Parathyroid adenoma (tissue), 2 donors: Measurements from ENCODE around the gene CCL26.

Experiments
- H2AFZ ChIP-seq: fragments of 300-600 bp; sonication (generic); one replicate; pipeline ENCODE4 v1.7.0; 2017; ENCODE audit warnings: antibody characterized with exemption, mild to moderate bottlenecking
- H3K27ac ChIP-seq: fragments of 300-600 bp; sonication (generic); one replicate; pipeline ENCODE4 v1.7.0; 2017
- H3K27me3 ChIP-seq: fragments of 300-600 bp; sonication (generic); one replicate; pipeline ENCODE4 v1.7.0; 2017; ENCODE audit warnings: low read length; ENCODE audit not compliant: control insufficient read depth, insufficient read depth
- H3K36me3 ChIP-seq: fragments of 300-600 bp; sonication (generic); one replicate; pipeline ENCODE4 v1.7.0; 2017; ENCODE audit warnings: low read length; ENCODE audit not compliant: control insufficient read depth, insufficient read depth
- H3K4me1 ChIP-seq: fragments of 300-600 bp; sonication (generic); one replicate; pipeline ENCODE4 v1.7.0; 2017; ENCODE audit warnings: control low read depth
- H3K4me2 ChIP-seq: fragments of 300-600 bp; sonication (generic); one replicate; pipeline ENCODE4 v1.7.0; 2017; ENCODE audit warnings: low read length
- H3K4me3 ChIP-seq: fragments of 300-600 bp; sonication (generic); one replicate; pipeline ENCODE4 v1.7.0; 2017; ENCODE audit warnings: low read depth, low read length
- H3K79me2 ChIP-seq: fragments of 300-600 bp; sonication (generic); one replicate; pipeline ENCODE4 v1.7.0; 2017; ENCODE audit warnings: control low read depth
- H3K9ac ChIP-seq: fragments of 300-600 bp; sonication (generic); one replicate; pipeline ENCODE4 v1.7.0; 2017; ENCODE audit warnings: mild to moderate bottlenecking
- H3K9me3 ChIP-seq: fragments of 300-600 bp; sonication (generic); one replicate; pipeline ENCODE4 v1.7.0; 2017; ENCODE audit warnings: low read length; ENCODE audit not compliant: control insufficient read depth
- TF ChIP-seq, protein P1 (sequence below): fragments of 300-600 bp; sonication (generic); IDR thresholded peaks from one replicate; pipeline ENCODE4 v1.7.0; 2017; ENCODE audit warnings: antibody characterized with exemption, mild to moderate bottlenecking
- donor health status: primary hyperparathyroidism.

The CCL26 gene

GRCh38 chr7:75772081-75773077, at the start of gene CCL26:
TSS of gene CCL26 (minus strand) at chr7:75772211. CDS start at chr7:75772176, 35 bp downstream.
- Histone ChIP-seq H2AFZ (peak within 1 kb of the TSS; percentile 52), H3K36me3 (no peaks in the 10 kb centered on the region), H3K4me3 (no peak within 1 kb of the TSS), H3K9ac (no peak within 1 kb of the TSS), H3K27ac (no peak within 1 kb of the TSS), H3K9me3 (no peaks in the 10 kb centered on the region), H3K4me1 (peaks cover 8% of the 10 kb centered on the region), H3K79me2 (no peaks in the 10 kb centered on the region), H3K27me3 (no peaks in the 10 kb centered on the region), H3K4me2 (no peak within 1 kb of the TSS)
- TF ChIP-seq, protein P1, sequence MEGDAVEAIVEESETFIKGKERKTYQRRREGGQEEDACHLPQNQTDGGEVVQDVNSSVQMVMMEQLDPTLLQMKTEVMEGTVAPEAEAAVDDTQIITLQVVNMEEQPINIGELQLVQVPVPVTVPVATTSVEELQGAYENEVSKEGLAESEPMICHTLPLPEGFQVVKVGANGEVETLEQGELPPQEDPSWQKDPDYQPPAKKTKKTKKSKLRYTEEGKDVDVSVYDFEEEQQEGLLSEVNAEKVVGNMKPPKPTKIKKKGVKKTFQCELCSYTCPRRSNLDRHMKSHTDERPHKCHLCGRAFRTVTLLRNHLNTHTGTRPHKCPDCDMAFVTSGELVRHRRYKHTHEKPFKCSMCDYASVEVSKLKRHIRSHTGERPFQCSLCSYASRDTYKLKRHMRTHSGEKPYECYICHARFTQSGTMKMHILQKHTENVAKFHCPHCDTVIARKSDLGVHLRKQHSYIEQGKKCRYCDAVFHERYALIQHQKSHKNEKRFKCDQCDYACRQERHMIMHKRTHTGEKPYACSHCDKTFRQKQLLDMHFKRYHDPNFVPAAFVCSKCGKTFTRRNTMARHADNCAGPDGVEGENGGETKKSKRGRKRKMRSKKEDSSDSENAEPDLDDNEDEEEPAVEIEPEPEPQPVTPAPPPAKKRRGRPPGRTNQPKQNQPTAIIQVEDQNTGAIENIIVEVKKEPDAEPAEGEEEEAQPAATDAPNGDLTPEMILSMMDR = no peak

DNA sequence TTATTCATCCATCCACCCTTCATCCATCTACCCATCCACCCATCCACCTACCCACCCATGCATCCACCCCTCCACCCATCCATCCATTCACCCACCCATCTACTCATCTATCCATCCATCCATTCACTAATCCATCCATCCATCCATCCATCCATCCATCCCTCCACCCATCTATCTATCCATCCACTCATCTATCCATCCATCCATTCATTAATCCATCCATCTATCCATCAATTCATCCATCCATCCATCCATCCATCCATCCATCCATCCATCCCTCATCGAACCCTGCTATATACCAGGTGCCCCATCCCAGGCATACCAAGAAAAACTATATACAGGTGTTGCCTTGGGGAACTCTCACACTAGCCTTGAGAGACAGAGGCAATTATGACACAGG, 48.7 kb upstream of the CCL26 start:
- no peak overlapping the region for H2AFZ ChIP-seq
- no peaks in the 10 kb centered on the region for H3K4me1 ChIP-seq
- no peak overlapping the region for H3K4me3 ChIP-seq
- no peak overlapping the region for H3K9ac ChIP-seq
- H3K36me3 ChIP-seq = no peaks in the 10 kb centered on the region
- H3K27ac ChIP-seq = no peak overlapping the region
- TF ChIP-seq, protein P1 = no peak
- H3K27me3 ChIP-seq = no peaks in the 10 kb centered on the region
- no peaks in the 10 kb centered on the region for H3K9me3 ChIP-seq
- no peak overlapping the region for H3K4me2 ChIP-seq
- no peaks in the 10 kb centered on the region for H3K79me2 ChIP-seq

GRCh38 chr7:75819711-75820110, 47.7 kb upstream of the CCL26 start:
- no peak overlapping the region for H3K4me2 ChIP-seq
- no peaks in the 10 kb centered on the region for H3K9me3 ChIP-seq
- H2AFZ ChIP-seq = no peak overlapping the region
- no peaks in the 10 kb centered on the region for H3K36me3 ChIP-seq
- H3K9ac ChIP-seq = no peak overlapping the region
- H3K27ac ChIP-seq = no peak overlapping the region
- no peak overlapping the region for H3K4me3 ChIP-seq
- no peaks in the 10 kb centered on the region for H3K27me3 ChIP-seq
- TF ChIP-seq, protein P1 = no peak
- no peaks in the 10 kb centered on the region for H3K4me1 ChIP-seq
- no peaks in the 10 kb centered on the region for H3K79me2 ChIP-seq

DNA sequence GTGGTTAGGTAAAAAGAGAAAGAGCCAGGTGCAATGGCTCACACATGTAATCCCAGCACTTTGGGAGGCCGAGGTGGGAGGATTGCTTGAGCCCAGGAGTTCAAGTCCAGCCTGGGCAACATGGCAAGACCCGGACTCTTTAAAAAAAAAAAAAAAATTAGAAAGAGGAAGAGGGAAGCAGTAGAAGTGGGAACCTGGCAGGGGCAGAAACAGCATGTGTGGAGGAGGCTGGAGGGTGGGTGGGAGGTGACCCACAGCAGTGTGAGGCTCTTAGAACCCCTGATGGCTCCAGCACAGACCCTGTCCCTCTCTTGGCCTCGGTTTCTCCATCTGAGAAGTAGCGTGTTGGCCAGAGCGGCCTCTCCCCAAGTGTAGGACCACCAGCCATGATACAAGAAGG, 46.5 kb upstream of the CCL26 start:
- H3K36me3 ChIP-seq = no peaks in the 10 kb centered on the region
- TF ChIP-seq, protein P1 = no peak
- H3K27ac ChIP-seq = no peak overlapping the region
- no peak overlapping the region for H3K4me2 ChIP-seq
- H3K79me2 ChIP-seq = no peaks in the 10 kb centered on the region
- no peaks in the 10 kb centered on the region for H3K9me3 ChIP-seq
- H3K27me3 ChIP-seq = no peaks in the 10 kb centered on the region
- no peak overlapping the region for H3K4me3 ChIP-seq
- H3K4me1 ChIP-seq = no peaks in the 10 kb centered on the region
- H2AFZ ChIP-seq = no peak overlapping the region
- no peak overlapping the region for H3K9ac ChIP-seq
